Duodenal mucosa (tissue), 2 donors: ENCODE measurements around the gene SCRG1.

Source experiments
- H3K27ac ChIP-seq: one replicate; pipeline ENCODE4 v1.7.0; 2013; ENCODE audit warnings: low read depth, low read length
- H3K27me3 ChIP-seq, 2 donors: one replicate each; pipeline ENCODE4 v1.7.0; 2013; ENCODE audit warnings: low read length in 2 of 2, control low read depth in 1 of 2; ENCODE audit not compliant: insufficient read depth in 2 of 2, control insufficient read depth in 1 of 2
- H3K36me3 ChIP-seq, 2 donors: one replicate each; pipeline ENCODE4 v1.7.0; 2013; ENCODE audit warnings: low read length in 2 of 2, control low read depth in 1 of 2; ENCODE audit not compliant: insufficient read depth in 2 of 2, control insufficient read depth in 1 of 2
- H3K4me1 ChIP-seq, 2 donors: one replicate each; pipeline ENCODE4 v1.7.0; 2013; ENCODE audit warnings: low read length in 2 of 2, control low read depth in 1 of 2; ENCODE audit not compliant: insufficient read depth in 2 of 2, control insufficient read depth in 1 of 2
- H3K4me3 ChIP-seq, 2 donors: one replicate each; pipeline ENCODE4 v1.7.0; 2013; ENCODE audit warnings: low read length in 2 of 2, low read depth in 1 of 2
- H3K9ac ChIP-seq, 2 donors: one replicate each; pipeline ENCODE4 v1.7.0; 2013; ENCODE audit warnings: low read length in 2 of 2, low read depth in 1 of 2
- H3K9me3 ChIP-seq, 2 donors: one replicate each; pipeline ENCODE4 v1.7.0; 2013; ENCODE audit warnings: low read length in 2 of 2, control low read depth in 1 of 2; ENCODE audit not compliant: control insufficient read depth in 1 of 2

SCRG1 gene

GRCh38 chr4:173432430-173432829 lies 33.5 kb upstream of the SCRG1 start:
- no peak overlapping the region for H3K4me3 ChIP-seq
- H3K36me3 ChIP-seq, result no peaks in the 10 kb centered on the region
- no peak overlapping the region for H3K27ac ChIP-seq
- H3K9me3 ChIP-seq, result no peaks in the 10 kb centered on the region
- H3K9ac ChIP-seq, result no peak overlapping the region
- no peaks in the 10 kb centered on the region for H3K27me3 ChIP-seq
- H3K4me1 ChIP-seq, result peaks cover 0 to 6% of the 10 kb centered on the region in 2 donors

GRCh38 chr4:173426064-173426463 lies 27.1 kb upstream of the SCRG1 start:
- H3K27me3 ChIP-seq, result no peaks in the 10 kb centered on the region
- no peak overlapping the region for H3K9ac ChIP-seq
- no peaks in the 10 kb centered on the region for H3K9me3 ChIP-seq
- H3K36me3 ChIP-seq, result no peaks in the 10 kb centered on the region
- H3K27ac ChIP-seq, result no peak overlapping the region
- no peak overlapping the region for H3K4me3 ChIP-seq
- no peaks in the 10 kb centered on the region for H3K4me1 ChIP-seq

DNA sequence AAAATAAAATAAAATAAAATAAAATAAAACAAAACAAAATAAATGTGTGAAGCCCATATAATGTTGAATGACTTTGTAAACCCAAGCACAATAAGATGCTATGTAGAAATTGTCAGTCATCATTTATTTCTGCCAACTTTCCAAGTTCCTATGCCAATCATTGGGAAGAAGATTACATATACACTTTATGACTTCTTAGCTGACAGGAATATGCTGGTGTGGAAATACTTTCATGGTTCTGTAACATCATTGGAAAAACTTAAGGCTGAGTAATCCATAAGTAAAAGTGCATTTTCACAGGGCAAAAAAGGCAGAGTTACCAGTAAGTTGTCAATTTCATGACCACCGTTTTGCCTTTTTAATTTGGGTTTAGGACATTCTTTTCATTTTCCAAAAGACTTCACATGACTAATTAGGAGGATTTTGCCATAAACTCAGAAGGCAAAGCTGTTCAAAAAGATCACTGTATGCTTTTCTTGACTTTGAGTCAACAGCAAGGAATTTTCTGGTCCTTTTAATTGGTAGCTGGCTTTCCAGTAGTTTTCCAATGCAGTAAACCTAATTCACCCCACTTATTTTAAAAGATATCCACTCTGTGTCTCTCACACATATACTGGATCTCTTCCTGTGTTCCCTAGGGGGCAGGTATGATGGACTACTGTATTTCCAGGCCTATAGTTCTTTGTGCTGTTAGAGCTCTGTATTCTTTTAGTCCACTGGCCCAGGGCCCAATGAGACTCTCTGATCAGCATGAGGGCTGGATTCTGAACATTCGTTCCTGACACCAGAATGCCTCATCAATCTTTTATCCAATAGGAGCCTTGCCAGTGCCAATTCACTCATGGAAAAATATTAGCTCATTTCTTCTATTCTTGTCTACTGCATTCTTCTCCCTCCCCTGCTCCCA lies 26.2 kb upstream of the SCRG1 start:
- Histone ChIP-seq H3K4me3 (no peak overlapping the region), H3K36me3 (no peaks in the 10 kb centered on the region), H3K9me3 (no peaks in the 10 kb centered on the region), H3K27me3 (no peaks in the 10 kb centered on the region), H3K9ac (no peak overlapping the region), H3K27ac (no peak overlapping the region), H3K4me1 (no peaks in the 10 kb centered on the region)

DNA sequence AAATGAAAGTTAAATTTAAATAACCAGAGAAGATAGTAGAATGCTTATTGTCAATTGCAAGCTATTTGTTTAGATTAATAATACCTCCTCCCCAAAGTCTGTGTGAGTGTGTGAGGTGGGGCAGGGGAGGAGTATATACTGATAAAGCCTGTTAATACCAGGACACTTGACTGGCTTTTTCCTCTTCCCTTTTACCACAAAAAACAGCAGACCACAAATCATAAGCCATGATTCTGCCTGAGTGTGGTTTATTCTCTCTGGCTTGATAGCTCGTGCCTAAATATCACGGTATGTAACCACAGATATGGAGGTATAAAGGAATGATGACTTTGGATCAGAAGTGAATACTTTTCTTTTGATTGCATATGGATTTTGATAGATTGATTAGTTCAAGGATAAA lies 21.9 kb upstream of the SCRG1 start:
- Histone ChIP-seq H3K4me1 (peaks cover 0 to 2% of the 10 kb centered on the region in 2 donors), H3K27me3 (no peaks in the 10 kb centered on the region), H3K9me3 (no peaks in the 10 kb centered on the region), H3K36me3 (no peaks in the 10 kb centered on the region), H3K27ac (no peak overlapping the region), H3K9ac (no peak overlapping the region), H3K4me3 (no peak overlapping the region)

GRCh38 chr4:173420324-173420752 lies 21.4 kb upstream of the SCRG1 start:
- no peak overlapping the region for H3K27ac ChIP-seq

DNA sequence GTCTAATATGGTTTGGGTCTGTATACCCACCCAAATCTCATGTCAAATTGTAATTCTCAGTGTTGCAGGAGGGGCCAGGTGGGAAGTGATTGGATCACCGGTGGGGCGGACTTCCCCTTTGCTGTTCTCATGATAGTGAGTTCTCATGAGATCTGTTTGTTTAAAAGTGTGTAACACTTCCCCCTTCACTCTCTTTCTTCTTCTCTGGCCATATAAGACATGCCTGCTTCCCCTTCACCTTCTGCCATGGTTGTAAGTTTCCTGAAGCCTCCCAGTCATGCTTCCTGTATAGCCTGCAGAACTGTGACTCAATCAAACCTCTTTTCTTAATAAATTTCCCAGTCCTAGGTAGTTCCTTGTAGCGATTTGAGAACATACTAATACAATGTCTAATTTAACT lies 19.7 kb upstream of the SCRG1 start:
- no peak overlapping the region for H3K27ac ChIP-seq

More at GRCh38 chr4:173420324-173420752, 21.4 kb upstream of the SCRG1 start:
- Histone ChIP-seq H3K9ac (no peak overlapping the region), H3K9me3 (no peaks in the 10 kb centered on the region), H3K27me3 (no peaks in the 10 kb centered on the region), H3K4me3 (no peak overlapping the region), H3K36me3 (no peaks in the 10 kb centered on the region), H3K4me1 (peaks cover 0 to 7% of the 10 kb centered on the region in 2 donors)

GRCh38 chr4:173417833-173418232 lies 18.9 kb upstream of the SCRG1 start:
- no peak overlapping the region for H3K9ac ChIP-seq

More for the DNA sequence above, 19.7 kb upstream of the SCRG1 start:
- Histone ChIP-seq H3K9ac (no peak overlapping the region), H3K27me3 (no peaks in the 10 kb centered on the region), H3K4me1 (peaks cover 0 to 8% of the 10 kb centered on the region in 2 donors), H3K36me3 (no peaks in the 10 kb centered on the region), H3K4me3 (no peak overlapping the region), H3K9me3 (no peaks in the 10 kb centered on the region)

DNA sequence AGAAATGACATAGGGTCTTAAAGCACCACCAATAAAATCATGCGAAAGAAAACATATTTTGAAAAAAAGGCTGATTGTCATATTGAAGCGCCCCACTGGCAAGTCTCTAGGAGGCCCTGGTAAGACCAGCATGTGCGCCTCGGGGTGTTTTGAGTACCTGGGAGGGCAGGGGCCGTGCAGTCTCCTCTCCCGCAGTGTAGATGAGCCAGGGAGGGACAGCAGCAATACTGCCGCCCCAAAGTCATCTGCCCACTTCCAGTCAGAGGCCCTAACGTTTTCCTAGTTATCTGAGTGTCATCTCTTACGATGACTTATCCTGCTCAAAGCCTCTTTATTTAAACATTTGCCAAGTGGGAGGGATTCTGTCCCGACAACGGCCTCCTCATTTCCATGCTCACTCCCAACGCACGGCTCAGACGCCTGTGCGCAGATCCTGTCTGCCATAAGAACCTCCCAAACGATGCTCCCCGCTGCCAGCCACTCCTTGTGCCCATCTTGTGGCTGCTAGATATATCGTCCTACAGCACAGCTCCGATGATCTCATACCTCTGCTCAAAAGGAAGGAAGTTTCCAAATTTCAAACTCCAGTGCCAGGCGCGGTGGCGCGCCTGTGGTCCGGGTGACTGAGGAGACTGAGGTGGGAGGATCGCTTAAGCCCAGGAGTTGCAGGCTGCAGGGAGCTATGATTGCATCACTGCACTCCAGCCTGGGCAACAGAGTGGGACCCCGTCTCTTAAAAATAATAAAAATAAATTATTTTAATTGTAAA lies 17.2 kb upstream of the SCRG1 start:
- Histone ChIP-seq H3K36me3 (no peaks in the 10 kb centered on the region), H3K9ac (no peak overlapping the region), H3K27ac (no peak overlapping the region), H3K4me3 (no peak overlapping the region), H3K27me3 (no peaks in the 10 kb centered on the region), H3K9me3 (no peaks in the 10 kb centered on the region), H3K4me1 (peaks cover 0 to 8% of the 10 kb centered on the region in 2 donors)

More at GRCh38 chr4:173417833-173418232, 18.9 kb upstream of the SCRG1 start:
- H3K27ac ChIP-seq, result no peak overlapping the region
- no peaks in the 10 kb centered on the region for H3K27me3 ChIP-seq
- no peak overlapping the region for H3K4me3 ChIP-seq
- H3K36me3 ChIP-seq, result no peaks in the 10 kb centered on the region
- H3K9me3 ChIP-seq, result no peaks in the 10 kb centered on the region
- peaks cover 0 to 8% of the 10 kb centered on the region in 2 donors for H3K4me1 ChIP-seq

- H3K27ac ChIP-seq, result no peak overlapping the region
- H3K9ac ChIP-seq, result no peak overlapping the region
- H3K36me3 ChIP-seq, result no peaks in the 10 kb centered on the region
- H3K4me3 ChIP-seq, result no peak overlapping the region
- H3K27me3 ChIP-seq, result no peaks in the 10 kb centered on the region
- H3K9me3 ChIP-seq, result no peaks in the 10 kb centered on the region
- peaks cover 0 to 8% of the 10 kb centered on the region in 2 donors for H3K4me1 ChIP-seq
Measured at GRCh38 chr4:173415092-173415491, 16.2 kb upstream of the SCRG1 start.

DNA sequence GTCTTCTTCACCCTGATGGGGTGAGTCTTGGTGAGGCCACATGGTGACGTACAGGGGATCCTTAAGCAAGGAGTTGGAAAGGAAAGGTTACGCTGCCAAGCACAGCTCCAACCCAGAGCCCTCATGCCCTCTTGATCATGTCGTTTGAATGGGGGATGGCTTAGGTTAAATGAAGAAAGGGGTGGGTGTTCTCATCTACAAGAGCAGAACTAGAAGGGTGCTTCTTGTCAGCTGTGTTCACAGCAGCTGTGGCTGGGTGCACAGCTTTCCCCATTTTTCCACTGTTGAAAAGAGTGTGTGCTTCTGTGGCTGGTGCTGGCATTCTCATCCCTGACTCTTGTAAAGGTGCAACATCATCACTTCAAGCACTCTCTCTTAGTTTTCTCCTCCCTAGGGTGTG lies 15.5 kb upstream of the SCRG1 start:
- no peak overlapping the region for H3K27ac ChIP-seq
- no peak overlapping the region for H3K9ac ChIP-seq
- H3K4me1 ChIP-seq, result peaks cover 0 to 8% of the 10 kb centered on the region in 2 donors
- no peaks in the 10 kb centered on the region for H3K27me3 ChIP-seq
- no peaks in the 10 kb centered on the region for H3K36me3 ChIP-seq
- no peak overlapping the region for H3K4me3 ChIP-seq
- H3K9me3 ChIP-seq, result no peaks in the 10 kb centered on the region
